B cell (primary cell): ENCODE measurements around the gene PTPRE. TPM values are rescaled to one million over a fixed set of nuclear protein-coding genes. Genes with fewer than 3 reads are reported as not detected.

Experiments
- ATAC-seq: fragments of 200-7000 bp; cut with Tn5 transposase; one replicate; pipeline ENCODE4 v1.10.0; 2021; ENCODE audit warnings: low read depth, mild to moderate bottlenecking, moderate number of reproducible peaks, moderate library complexity
- CTCF ChIA-PET: fragments of 350-600 bp; sonication (Branson Sonifier 250); formaldehyde crosslinking; loops from one replicate; lab custom pipeline; 2021; ENCODE audit warnings: antibody characterized with exemption, inconsistent platforms; lab: Charles Lee
- POLR2A ChIA-PET: fragments of 350-600 bp; sonication (Branson Sonifier 250); formaldehyde crosslinking; loops from one replicate; lab custom pipeline; 2021; ENCODE audit warnings: antibody characterized with exemption; lab: Charles Lee
- DNase-seq: peaks from one replicate; pipeline ENCODE4 v3.0.0; 2013
- H2AFZ ChIP-seq: 2 replicates; pipeline ENCODE4 v1.6.1; 2012; ENCODE audit warnings: mild to moderate bottlenecking, low read depth, low read length; ENCODE audit not compliant: insufficient read depth, poor library complexity, severe bottlenecking
- H3K27ac ChIP-seq, 2 donors: 1 replicate in 1 of 2; 2 replicates in 1 of 2; pipeline ENCODE4 v1.5.1; 2012 to 2013; ENCODE audit warnings: low read length in 2 of 2, mild to moderate bottlenecking in 2 of 2, moderate library complexity in 1 of 2
- H3K27me3 ChIP-seq, 4 experiments: fragments of 200-600 bp in 1 of 4; sonication (generic) in 1 of 4; replicated peaks in 1 of 4; 1 replicate in 2 of 4; 2 replicates in 2 of 4; pipeline versions ENCODE4 v1.6.1 to v1.7.0; 2013 to 2016; ENCODE audit warnings: low read length in 3 of 4, mild to moderate bottlenecking in 2 of 4, mixed read lengths in 1 of 4, moderate library complexity in 1 of 4; ENCODE audit not compliant: insufficient read depth in 4 of 4, control insufficient read depth in 3 of 4; ENCODE audit errors: control extremely low read depth in 1 of 4
- H3K36me3 ChIP-seq, 2 experiments: replicated peaks in 1 of 2; 1 replicate in 1 of 2; 2 replicates in 1 of 2; pipeline versions ENCODE4 v1.6.1 to v1.7.1; 2013; ENCODE audit warnings: low read length in 1 of 2; ENCODE audit not compliant: insufficient read depth in 2 of 2, control insufficient read depth in 1 of 2; ENCODE audit errors: control extremely low read depth in 1 of 2, extremely low read depth in 1 of 2
- H3K4me1 ChIP-seq, 2 donors: fragments of 200-600 bp in 1 of 2; sonication (generic) in 1 of 2; 1 replicate in 1 of 2; 2 replicates in 1 of 2; pipeline versions ENCODE4 v1.5.1 to v1.6.1; 2013 to 2017; ENCODE audit warnings: low read length in 2 of 2; ENCODE audit not compliant: control insufficient read depth in 2 of 2, insufficient read depth in 2 of 2
- H3K4me2 ChIP-seq: replicated peaks from 2 replicates; pipeline ENCODE3; 2012; ENCODE audit warnings: mild to moderate bottlenecking, low read depth, low read length; ENCODE audit not compliant: poor library complexity, severe bottlenecking
- H3K4me3 ChIP-seq, 5 experiments: fragments of 200-600 bp in 1 of 5; sonication (generic) in 1 of 5; 1 replicate in 3 of 5; 2 replicates in 2 of 5; pipeline versions ENCODE4 v1.5.1 to v1.7.0; 2011 to 2016; ENCODE audit warnings: low read length in 4 of 5, mild to moderate bottlenecking in 4 of 5, low read depth in 2 of 5, control low read depth in 1 of 5, moderate library complexity in 1 of 5; ENCODE audit not compliant: insufficient read depth in 1 of 5; ENCODE audit errors: control extremely low read depth in 1 of 5, extremely low read depth in 1 of 5
- H3K79me2 ChIP-seq: fragments of 200-600 bp; sonication (generic); one replicate; pipeline ENCODE4 v1.6.0; 2016; ENCODE audit warnings: low read length; ENCODE audit not compliant: control insufficient read depth, insufficient read depth
- H3K9ac ChIP-seq: fragments of 200-600 bp; sonication (generic); 2 replicates; pipeline ENCODE4 v1.6.1; 2017; ENCODE audit warnings: mild to moderate bottlenecking, low read length, moderate library complexity
- H3K9me3 ChIP-seq, 3 donors: one replicate each; pipeline versions ENCODE4 v1.6.1 to v1.7.1; 2013; ENCODE audit warnings: low read length in 2 of 3; ENCODE audit not compliant: control insufficient read depth in 2 of 3, insufficient read depth in 1 of 3; ENCODE audit errors: control extremely low read depth in 1 of 3
- H4K20me1 ChIP-seq: 2 replicates; pipeline ENCODE4 v1.6.0; 2012; ENCODE audit warnings: mild to moderate bottlenecking, low read length; ENCODE audit not compliant: insufficient read depth, control insufficient read depth, poor library complexity, severe bottlenecking
- H3K27ac Mint-ChIP-seq: one replicate; pipeline ENCODE4 v1.8.0; 2021; ENCODE audit warnings: mixed read lengths
- H3K27me3 Mint-ChIP-seq: one replicate; pipeline ENCODE4 v1.8.0; 2021; ENCODE audit warnings: mixed read lengths
- H3K4me1 Mint-ChIP-seq: one replicate; pipeline ENCODE4 v1.8.0; 2021; ENCODE audit warnings: mixed read lengths
- H3K4me3 Mint-ChIP-seq: one replicate; pipeline ENCODE4 v1.8.0; 2021; ENCODE audit warnings: mixed read lengths
- H3K9me3 Mint-ChIP-seq: one replicate; pipeline ENCODE4 v1.8.0; 2022; ENCODE audit warnings: mixed read lengths; ENCODE audit not compliant: insufficient read depth
- CTCF ChIP-seq: fragments of 200-600 bp; IDR thresholded peaks from one replicate; pipeline ENCODE4 v1.8.0; 2022; ENCODE audit warnings: antibody characterized with exemption, mild to moderate bottlenecking
- EZH2 ChIP-seq: IDR thresholded peaks from 2 replicates; pipeline ENCODE4 v1.6.1; 2012; ENCODE audit warnings: borderline replicate concordance, low read depth, mild to moderate bottlenecking, moderate library complexity, low read length; ENCODE audit not compliant: insufficient read depth, poor library complexity, severe bottlenecking
- WGBS: methylation state at CpG from one replicate; pipeline ENCODE4 v1.1.5; 2013; ENCODE audit warnings: missing lambda C conversion rate; ENCODE audit not compliant: insufficient coverage; 5-methylcytosine and 5-hydroxymethylcytosine counted together
- intact Hi-C: fragments of 100-400 bp; cut with micrococcal nuclease; formaldehyde crosslinking; loops from one replicate; pipeline ENCODE4 v1.10.0; 2022
- polyA plus RNA-seq: library from polyadenylated mRNA; depleted of rRNA; stranded (reverse); fragments of >200 nt; gene quantifications from 2 replicates; pipeline ENCODE4 v1.2.3, GENCODE V29; 2012
- total RNA-seq, 2 donors: library from RNA; stranded (reverse); fragments of 120-200 nt in 1 of 2; gene quantifications; 1 replicate in 1 of 2; 2 replicates in 1 of 2; pipeline versions ENCODE4 v1.2.3 to v1.2.4, GENCODE V29; 2013 to 2022

The PTPRE gene
- total and polyA plus RNA-seq, 2 donors (not counting 1 experiment from before 2014, with no cell fraction given): 6.6 to 32.7 TPM

GRCh38 chr10:128007971-128008370 is 101.1 kb downstream of the PTPRE start:
- TF ChIP-seq CTCF (no peak), EZH2 (no peak)
- Mint-ChIP-seq H3K4me1 (peaks cover 10% of the 10 kb centered on the region), H3K27ac (no peak overlapping the region), H3K27me3 (peaks cover 42% of the 10 kb centered on the region), H3K4me3 (no peak overlapping the region), H3K9me3 (no peaks in the 10 kb centered on the region)
- Histone ChIP-seq H3K36me3 (no peaks in the 10 kb centered on the region), H2AFZ (no peak overlapping the region), H4K20me1 (no peaks in the 10 kb centered on the region), H3K27me3 (peaks cover 0 to 5% (median 0%) of the 10 kb centered on the region in 4 experiments), H3K9me3 (peaks cover 0 to 10% (median 0%) of the 10 kb centered on the region in 3 donors), H3K9ac (no peak overlapping the region), H3K27ac (no peak overlapping the region), H3K4me3 (no peak overlapping the region), H3K4me2 (no peak overlapping the region), H3K79me2 (no peaks in the 10 kb centered on the region), H3K4me1 (peaks cover 4 to 10% of the 10 kb centered on the region in 2 donors)
- DNase-seq: no peak
- POLR2A ChIA-PET: no interaction called here
- CTCF ChIA-PET: interaction anchor here (0.8 to 1.7 kb wide), 2 partner anchors 12 to 101 kb away, joined by 3 to 4 read pairs; partner anchors contain the start of gene PTPRE
- intact Hi-C loops: no loop called here
- 57% methylated on average over 3 of the region's 7 CpGs for WGBS
- ATAC-seq: no peak

DNA sequence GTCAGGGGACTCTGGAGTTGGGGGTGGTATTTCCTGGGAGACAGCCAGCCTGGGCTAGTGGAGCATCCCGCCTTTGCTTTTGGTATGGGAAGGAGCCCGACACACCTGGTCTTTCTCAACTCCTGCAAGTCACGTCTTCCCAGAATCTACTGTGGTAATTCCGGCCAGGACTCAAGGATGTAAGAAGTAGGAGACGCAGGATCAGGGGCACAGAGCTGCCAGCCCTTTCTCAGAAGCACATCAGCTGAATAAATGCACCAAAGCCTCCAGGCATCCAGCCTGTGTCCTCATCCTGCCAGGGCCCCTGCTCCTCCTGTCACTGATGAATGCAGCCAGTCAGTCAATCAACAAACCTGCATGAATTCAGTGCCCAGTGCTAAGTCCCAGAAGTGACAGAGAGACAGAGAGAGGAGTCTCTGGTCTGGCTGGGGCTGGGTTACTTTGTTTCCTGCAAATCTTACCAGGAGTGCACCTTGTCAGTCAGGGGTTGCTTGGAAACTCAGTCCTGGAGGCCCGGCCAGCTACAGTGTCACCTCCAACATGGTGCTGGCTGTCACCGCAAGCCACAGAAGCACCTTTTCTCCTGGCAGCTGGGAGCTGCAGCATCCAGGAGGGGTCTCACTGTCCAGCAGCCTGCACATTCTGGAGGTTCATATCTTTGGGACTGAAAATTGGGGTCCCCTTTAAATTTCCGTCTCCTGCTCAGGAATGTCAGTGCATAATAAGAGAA is 101.8 kb downstream of the PTPRE start:
- Mint-ChIP-seq H3K9me3 (no peaks in the 10 kb centered on the region), H3K4me3 (no peak overlapping the region), H3K27me3 (peaks cover 42% of the 10 kb centered on the region), H3K4me1 (peaks cover 10% of the 10 kb centered on the region), H3K27ac (no peak overlapping the region)
- no peaks in the 10 kb centered on the region for H4K20me1 ChIP-seq
- no peaks in the 10 kb centered on the region for H3K79me2 ChIP-seq
- intact Hi-C loops: no loop called here
- ATAC-seq (no peak), DNase-seq (no peak)
- H3K36me3 ChIP-seq: no peaks in the 10 kb centered on the region
- H3K9me3 ChIP-seq: peaks cover 0 to 12% (median 0%) of the 10 kb centered on the region in 3 donors
- peaks cover 4 to 10% of the 10 kb centered on the region in 2 donors for H3K4me1 ChIP-seq
- CTCF ChIA-PET: interaction anchor here (0.6 to 5.1 kb wide), 5 partner anchors 26 to 293 kb away, joined by 4 to 55 read pairs (median 28); partner anchors contain the start of gene PTPRE
- POLR2A ChIA-PET: no interaction called here
- H2AFZ ChIP-seq: no peak overlapping the region
- no peak overlapping the region for H3K27ac ChIP-seq
- peaks cover 0 to 9% (median 0%) of the 10 kb centered on the region in 4 experiments for H3K27me3 ChIP-seq
- H3K4me3 ChIP-seq: no peak overlapping the region
- WGBS: 92% methylated on average over 6 of the region's 8 CpGs
- no peak overlapping the region for H3K4me2 ChIP-seq
- H3K9ac ChIP-seq: no peak overlapping the region
- TF ChIP-seq EZH2 (no peak), CTCF (no peak)
